Measurements from ENCODE around the gene BCL3.
A peak's percentile ranks its signal among the peaks of the same experiment; 100 is the strongest.

DNA sequence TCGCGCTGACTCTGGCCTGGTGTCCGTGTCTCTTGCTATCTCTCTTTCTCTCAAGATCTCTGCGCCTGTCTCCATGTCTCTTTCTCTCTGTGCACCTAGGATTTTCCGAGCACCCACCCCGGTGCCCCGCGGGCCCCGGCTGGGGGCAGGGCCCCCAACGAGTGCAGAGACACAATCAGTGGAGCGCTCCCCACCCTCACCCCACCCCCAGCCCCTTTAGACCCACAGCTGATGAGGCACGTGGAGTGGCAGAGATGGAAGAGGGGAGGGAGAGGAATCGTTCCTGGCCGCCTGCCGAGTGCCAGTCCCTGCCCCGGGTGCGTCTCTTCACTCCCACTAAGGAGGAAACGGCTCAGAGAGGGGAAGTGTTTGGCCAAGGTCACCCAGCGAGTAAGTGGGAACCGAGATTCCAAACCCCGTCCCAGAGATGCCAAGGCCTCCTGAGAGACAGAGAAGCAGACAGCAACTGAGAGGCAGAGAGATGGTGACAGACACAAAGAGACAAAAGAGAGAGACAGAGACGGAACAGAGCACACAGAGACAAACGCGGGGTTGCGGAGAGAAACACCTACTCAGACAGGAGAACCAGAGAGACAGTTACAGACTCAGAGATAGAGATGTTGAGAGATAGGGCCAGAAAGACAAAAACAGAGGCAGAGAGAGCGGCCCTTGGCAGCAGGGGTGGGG is 626 bp upstream of the BCL3 start:
- no peak for TF ChIP-seq RAD21 (IDR thresholded peaks at IDR 0.05; ENCODE audit: low read depth)
- TF ChIP-seq EZH2 (IDR thresholded peaks at IDR 0.05) = no peak
- TF ChIP-seq CTCF (IDR thresholded peaks at IDR 0.05 in 2 of 3, conservative IDR thresholded peaks at IDR 0.05 in 1 of 3; ENCODE audit: borderline replicate concordance in 1 of 3, insufficient read depth in 1 of 3, low read depth in 2 of 3, low read length in 2 of 3) = no peak
- no peak for TF ChIP-seq POLR2AphosphoS5 (IDR thresholded peaks at IDR 0.05; ENCODE audit: low read depth, low read length)
- peak; percentile 31; the same call in 1 of the 2 replicates for TF ChIP-seq MAX (IDR thresholded peaks at IDR 0.05)
- TF ChIP-seq EZH2phosphoT487 (IDR thresholded peaks at IDR 0.05; ENCODE audit: borderline replicate concordance) = no peak
- TF ChIP-seq POLR2A (IDR thresholded peaks at IDR 0.05; ENCODE audit: borderline replicate concordance, extremely low read depth, insufficient read depth, insufficient read length) = no peak
